Measurements from ENCODE around the gene ATP13A3.

GRCh38 chr3:194505791-194506415 is 19.1 kb upstream of the ATP13A3 start:
- no peak for TF ChIP-seq POLR2A (IDR thresholded peaks at IDR 0.05)
- no peak for TF ChIP-seq CTCF (IDR thresholded peaks at IDR 0.05)

All from esophagus squamous epithelium (tissue), 4 donors.